B cell (primary cell): ENCODE data around the gene MST1. TPM values are rescaled to one million over a fixed set of nuclear protein-coding genes. Genes with fewer than 3 reads are reported as not detected.
A peak's percentile ranks its signal among the peaks of the same experiment; 100 is the strongest.

Experiments used
- ATAC-seq: fragments of 200-7000 bp; cut with Tn5 transposase; one replicate; pipeline ENCODE4 v1.10.0; 2021; ENCODE audit warnings: low read depth, mild to moderate bottlenecking, moderate number of reproducible peaks, moderate library complexity
- CTCF ChIA-PET: fragments of 350-600 bp; sonication (Branson Sonifier 250); formaldehyde crosslinking; loops from one replicate; lab custom pipeline; 2021; ENCODE audit warnings: antibody characterized with exemption, inconsistent platforms; lab: Charles Lee
- POLR2A ChIA-PET: fragments of 350-600 bp; sonication (Branson Sonifier 250); formaldehyde crosslinking; loops from one replicate; lab custom pipeline; 2021; ENCODE audit warnings: antibody characterized with exemption; lab: Charles Lee
- DNase-seq: peaks from one replicate; pipeline ENCODE4 v3.0.0; 2013
- H2AFZ ChIP-seq: 2 replicates; pipeline ENCODE4 v1.6.1; 2012; ENCODE audit warnings: mild to moderate bottlenecking, low read depth, low read length; ENCODE audit not compliant: insufficient read depth, poor library complexity, severe bottlenecking
- H3K27ac ChIP-seq, 2 donors: 1 replicate in 1 of 2; 2 replicates in 1 of 2; pipeline ENCODE4 v1.5.1; 2012 to 2013; ENCODE audit warnings: low read length in 2 of 2, mild to moderate bottlenecking in 2 of 2, moderate library complexity in 1 of 2
- H3K27me3 ChIP-seq, 4 experiments: fragments of 200-600 bp in 1 of 4; sonication (generic) in 1 of 4; replicated peaks in 1 of 4; 1 replicate in 2 of 4; 2 replicates in 2 of 4; pipeline versions ENCODE4 v1.6.1 to v1.7.0; 2013 to 2016; ENCODE audit warnings: low read length in 3 of 4, mild to moderate bottlenecking in 2 of 4, mixed read lengths in 1 of 4, moderate library complexity in 1 of 4; ENCODE audit not compliant: insufficient read depth in 4 of 4, control insufficient read depth in 3 of 4; ENCODE audit errors: control extremely low read depth in 1 of 4
- H3K36me3 ChIP-seq, 2 experiments: replicated peaks in 1 of 2; 1 replicate in 1 of 2; 2 replicates in 1 of 2; pipeline versions ENCODE4 v1.6.1 to v1.7.1; 2013; ENCODE audit warnings: low read length in 1 of 2; ENCODE audit not compliant: insufficient read depth in 2 of 2, control insufficient read depth in 1 of 2; ENCODE audit errors: control extremely low read depth in 1 of 2, extremely low read depth in 1 of 2
- H3K4me1 ChIP-seq, 2 donors: fragments of 200-600 bp in 1 of 2; sonication (generic) in 1 of 2; 1 replicate in 1 of 2; 2 replicates in 1 of 2; pipeline versions ENCODE4 v1.5.1 to v1.6.1; 2013 to 2017; ENCODE audit warnings: low read length in 2 of 2; ENCODE audit not compliant: control insufficient read depth in 2 of 2, insufficient read depth in 2 of 2
- H3K4me2 ChIP-seq: replicated peaks from 2 replicates; pipeline ENCODE3; 2012; ENCODE audit warnings: mild to moderate bottlenecking, low read depth, low read length; ENCODE audit not compliant: poor library complexity, severe bottlenecking
- H3K4me3 ChIP-seq, 5 experiments: fragments of 200-600 bp in 1 of 5; sonication (generic) in 1 of 5; 1 replicate in 3 of 5; 2 replicates in 2 of 5; pipeline versions ENCODE4 v1.5.1 to v1.7.0; 2011 to 2016; ENCODE audit warnings: low read length in 4 of 5, mild to moderate bottlenecking in 4 of 5, low read depth in 2 of 5, control low read depth in 1 of 5, moderate library complexity in 1 of 5; ENCODE audit not compliant: insufficient read depth in 1 of 5; ENCODE audit errors: control extremely low read depth in 1 of 5, extremely low read depth in 1 of 5
- H3K79me2 ChIP-seq: fragments of 200-600 bp; sonication (generic); one replicate; pipeline ENCODE4 v1.6.0; 2016; ENCODE audit warnings: low read length; ENCODE audit not compliant: control insufficient read depth, insufficient read depth
- H3K9ac ChIP-seq: fragments of 200-600 bp; sonication (generic); 2 replicates; pipeline ENCODE4 v1.6.1; 2017; ENCODE audit warnings: mild to moderate bottlenecking, low read length, moderate library complexity
- H3K9me3 ChIP-seq, 3 donors: one replicate each; pipeline versions ENCODE4 v1.6.1 to v1.7.1; 2013; ENCODE audit warnings: low read length in 2 of 3; ENCODE audit not compliant: control insufficient read depth in 2 of 3, insufficient read depth in 1 of 3; ENCODE audit errors: control extremely low read depth in 1 of 3
- H4K20me1 ChIP-seq: 2 replicates; pipeline ENCODE4 v1.6.0; 2012; ENCODE audit warnings: mild to moderate bottlenecking, low read length; ENCODE audit not compliant: insufficient read depth, control insufficient read depth, poor library complexity, severe bottlenecking
- H3K27ac Mint-ChIP-seq: one replicate; pipeline ENCODE4 v1.8.0; 2021; ENCODE audit warnings: mixed read lengths
- H3K27me3 Mint-ChIP-seq: one replicate; pipeline ENCODE4 v1.8.0; 2021; ENCODE audit warnings: mixed read lengths
- H3K4me1 Mint-ChIP-seq: one replicate; pipeline ENCODE4 v1.8.0; 2021; ENCODE audit warnings: mixed read lengths
- H3K4me3 Mint-ChIP-seq: one replicate; pipeline ENCODE4 v1.8.0; 2021; ENCODE audit warnings: mixed read lengths
- H3K9me3 Mint-ChIP-seq: one replicate; pipeline ENCODE4 v1.8.0; 2022; ENCODE audit warnings: mixed read lengths; ENCODE audit not compliant: insufficient read depth
- CTCF ChIP-seq: fragments of 200-600 bp; IDR thresholded peaks from one replicate; pipeline ENCODE4 v1.8.0; 2022; ENCODE audit warnings: antibody characterized with exemption, mild to moderate bottlenecking
- EZH2 ChIP-seq: IDR thresholded peaks from 2 replicates; pipeline ENCODE4 v1.6.1; 2012; ENCODE audit warnings: borderline replicate concordance, low read depth, mild to moderate bottlenecking, moderate library complexity, low read length; ENCODE audit not compliant: insufficient read depth, poor library complexity, severe bottlenecking
- WGBS: methylation state at CpG from one replicate; pipeline ENCODE4 v1.1.5; 2013; ENCODE audit warnings: missing lambda C conversion rate; ENCODE audit not compliant: insufficient coverage; 5-methylcytosine and 5-hydroxymethylcytosine counted together
- intact Hi-C: fragments of 100-400 bp; cut with micrococcal nuclease; formaldehyde crosslinking; loops from one replicate; pipeline ENCODE4 v1.10.0; 2022
- polyA plus RNA-seq: library from polyadenylated mRNA; depleted of rRNA; stranded (reverse); fragments of >200 nt; gene quantifications from 2 replicates; pipeline ENCODE4 v1.2.3, GENCODE V29; 2012
- total RNA-seq, 2 donors: library from RNA; stranded (reverse); fragments of 120-200 nt in 1 of 2; gene quantifications; 1 replicate in 1 of 2; 2 replicates in 1 of 2; pipeline versions ENCODE4 v1.2.3 to v1.2.4, GENCODE V29; 2013 to 2022

The MST1 gene
- total and polyA plus RNA-seq, 2 donors (not counting 1 experiment from before 2014, with no cell fraction given) = 14.5 to 26.4 TPM

- peak within 1 kb of the TSS; percentile 97 for H3K27ac Mint-ChIP-seq
- peak within 1 kb of the TSS; percentile 63 to 99 (median 92) for H3K4me3 ChIP-seq
- POLR2A ChIA-PET = interaction anchor here (0.5 to 2.1 kb wide), 6 partner anchors 8 to 358 kb away, joined by 3 to 7 read pairs (median 6); partner anchors contain the start of genes INKA1 and IP6K1
- no peaks in the 10 kb centered on the region for H4K20me1 ChIP-seq
- TF ChIP-seq EZH2 = no peak
- TF ChIP-seq CTCF = no peak
- H3K27ac ChIP-seq = peak within 1 kb of the TSS; percentile 100
- peak within 1 kb of the TSS; percentile 96 for H3K4me3 Mint-ChIP-seq
- H3K9me3 Mint-ChIP-seq = no peaks in the 10 kb centered on the region
- H3K27me3 ChIP-seq = no peaks in the 10 kb centered on the region
- no peaks in the 10 kb centered on the region for H3K79me2 ChIP-seq
- peaks cover 0 to 43% of the 10 kb centered on the region in 2 experiments for H3K36me3 ChIP-seq
- peak; percentile 78 for ATAC-seq
- CTCF ChIA-PET = interaction anchor here (0.7 to 1.1 kb wide), 3 partner anchors 115 to 456 kb away, joined by 3 to 5 read pairs (median 4); no protein-coding TSS in a partner anchor
- H2AFZ ChIP-seq = peak within 1 kb of the TSS; percentile 57
- H3K9me3 ChIP-seq = no peaks in the 10 kb centered on the region
- peaks cover 59% of the 10 kb centered on the region for H3K4me1 Mint-ChIP-seq
- H3K27me3 Mint-ChIP-seq = no peaks in the 10 kb centered on the region
- DNase-seq = peak; percentile 97
- intact Hi-C loops = loop anchor here (1.0 kb wide), 5 partner anchors 50 to 132 kb away; partner anchors contain the start of genes APEH, IP6K1 and TRAIP
- WGBS = under 1% methylated on average over 102 of the region's 102 CpGs
- H3K4me1 ChIP-seq = peaks cover 27 to 59% of the 10 kb centered on the region in 2 donors
- peak within 1 kb of the TSS; percentile 97 for H3K4me2 ChIP-seq
- H3K9ac ChIP-seq = peak within 1 kb of the TSS; percentile 98
Observed at GRCh38 chr3:49723628-49724551, 34.6 kb upstream of the MST1 start, which contains the start of gene GMPPB. Gene GMPPB, minus strand, starts transcription at chr3:49723951. Its CDS starts 225 bp downstream, at chr3:49723726.
